CD4-positive, alpha-beta T cell treated with Interleukin-15 for 1 hour (primary cell): ENCODE measurements around the gene BCL7B.

Experiments
- DNase-seq: peaks from one replicate; pipeline ENCODE4 v3.0.0-alpha.2; 2020

BCL7B gene

GRCh38 chr7:73487486-73487885 is 70.0 kb downstream of the BCL7B start:
- no peak for DNase-seq
